Stimulated activated CD4-positive, alpha-beta T cell treated with anti-CD3 and anti-CD28 coated beads, Interleukin-1b, Interleukin-23, amount 100 ng/mL, for 4 hours (primary cell): Measurements from ENCODE around the gene SRCIN1.
"Not testable (repeated sequence)": the region's sequence is repeated elsewhere in the genome, so short reads cannot be mapped to it uniquely, and the experiment has no call there.

ENCODE experiments used
- DNase-seq, 2 donors: peaks; one replicate each; pipeline ENCODE4 v3.0.0-alpha.2; 2020; ENCODE audit warnings: low read depth in 2 of 2

SRCIN1 gene

DNA sequence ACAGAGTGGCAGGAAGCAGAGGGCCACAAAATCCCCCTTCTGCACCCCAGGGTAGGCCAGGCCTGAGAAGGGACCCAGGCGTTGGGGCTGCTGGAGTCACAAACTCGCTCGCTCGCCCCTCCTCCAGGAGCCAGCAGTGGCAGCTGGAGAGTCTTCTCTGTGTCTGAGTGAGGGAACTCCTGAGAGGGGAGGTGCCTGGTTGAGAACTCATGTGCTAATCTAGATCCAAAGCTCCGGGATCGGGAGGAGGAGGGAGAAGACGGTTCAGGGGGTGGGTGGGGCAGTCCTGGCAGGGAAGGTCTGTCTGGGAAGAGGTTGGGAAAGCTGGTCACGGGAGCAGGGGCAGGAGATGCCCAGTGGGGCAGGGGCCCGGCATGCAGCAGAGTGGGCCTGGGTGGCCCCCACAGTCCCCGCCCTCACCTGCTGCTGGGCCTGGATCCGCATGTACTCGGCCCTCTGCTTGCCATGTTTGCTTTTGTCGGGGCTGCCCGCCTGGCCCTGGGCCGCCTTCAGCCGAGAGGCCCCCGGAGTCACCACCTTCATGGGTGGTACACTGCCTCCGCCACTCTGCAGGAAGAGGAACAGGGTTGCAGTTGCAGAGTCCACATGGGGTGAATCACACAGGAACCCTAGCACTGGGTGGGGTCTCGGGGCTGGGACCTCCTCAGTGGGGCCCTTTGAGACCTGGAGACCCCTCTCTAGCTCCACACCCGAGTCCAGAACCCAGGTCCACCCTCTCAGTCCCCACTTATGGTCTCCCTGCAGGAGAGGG, 62.2 kb downstream of the SRCIN1 start:
- no peak for DNase-seq

DNA sequence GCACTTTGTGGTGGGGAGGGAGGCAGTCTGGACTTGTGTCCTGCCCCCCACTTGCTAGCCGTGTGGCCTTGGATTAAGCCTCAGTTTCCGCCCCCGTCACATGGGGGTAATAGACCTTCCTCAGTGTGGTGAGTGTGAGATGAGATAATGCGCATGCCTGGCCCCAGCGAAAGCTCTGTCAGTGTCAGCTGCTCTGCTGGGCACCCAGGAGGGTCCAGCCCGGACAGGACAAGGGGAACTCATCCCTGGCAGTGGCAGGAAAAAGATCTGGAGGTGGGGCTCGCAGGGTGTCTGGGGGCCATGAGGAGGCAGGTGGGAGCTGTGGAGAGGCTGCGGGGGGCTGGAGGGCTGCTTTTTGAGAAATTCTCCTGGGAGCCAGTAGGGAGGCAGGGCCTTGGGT, 63.5 kb downstream of the SRCIN1 start:
- DNase-seq = no peak

DNA sequence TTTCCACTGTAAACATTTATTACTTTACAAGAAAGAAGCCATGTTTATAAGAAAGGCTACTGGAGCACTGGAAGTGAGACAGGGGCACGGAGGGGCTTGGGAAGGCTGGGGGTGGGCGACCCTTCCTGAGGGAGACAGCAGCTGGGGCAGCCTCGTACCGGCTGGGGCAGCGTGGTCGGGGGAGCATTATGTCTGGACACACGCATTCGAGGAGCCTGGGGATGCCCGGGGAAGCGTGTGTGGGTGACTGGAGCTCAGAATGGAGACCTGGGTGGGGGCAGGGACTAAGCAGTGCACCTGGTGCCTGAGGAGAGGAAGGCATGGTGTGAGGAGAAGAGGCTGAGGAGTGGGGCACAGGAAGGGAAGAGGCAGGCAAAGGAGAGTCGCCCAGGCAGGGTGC, 64.5 kb downstream of the SRCIN1 start:
- no peak for DNase-seq

DNA sequence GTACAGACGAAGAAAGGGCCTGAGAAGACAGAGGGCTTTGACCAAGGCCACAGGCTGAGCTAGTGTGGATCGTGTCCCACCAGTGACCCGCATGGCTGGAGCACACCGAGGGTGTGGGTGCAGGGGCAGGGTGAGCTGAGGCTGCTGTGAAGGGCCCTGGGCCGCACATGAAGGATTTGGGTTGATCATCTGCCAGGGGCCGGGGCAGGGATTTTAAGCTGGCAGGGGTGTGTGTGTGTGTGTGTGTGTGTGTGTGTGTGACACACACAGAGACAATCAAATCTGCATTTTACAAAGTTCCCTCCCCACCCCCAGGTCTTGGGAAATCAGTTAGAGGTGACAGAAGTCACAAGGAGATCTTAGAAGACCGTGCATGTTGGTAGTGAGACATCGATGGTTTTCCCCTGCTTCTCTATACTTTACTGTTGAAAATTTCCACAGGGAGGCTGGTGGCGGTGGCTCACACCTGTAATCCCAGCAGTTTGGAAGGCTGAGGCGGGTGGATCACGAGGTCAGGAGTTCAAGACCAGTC, 65.2 kb downstream of the SRCIN1 start:
- DNase-seq = no peak

DNA sequence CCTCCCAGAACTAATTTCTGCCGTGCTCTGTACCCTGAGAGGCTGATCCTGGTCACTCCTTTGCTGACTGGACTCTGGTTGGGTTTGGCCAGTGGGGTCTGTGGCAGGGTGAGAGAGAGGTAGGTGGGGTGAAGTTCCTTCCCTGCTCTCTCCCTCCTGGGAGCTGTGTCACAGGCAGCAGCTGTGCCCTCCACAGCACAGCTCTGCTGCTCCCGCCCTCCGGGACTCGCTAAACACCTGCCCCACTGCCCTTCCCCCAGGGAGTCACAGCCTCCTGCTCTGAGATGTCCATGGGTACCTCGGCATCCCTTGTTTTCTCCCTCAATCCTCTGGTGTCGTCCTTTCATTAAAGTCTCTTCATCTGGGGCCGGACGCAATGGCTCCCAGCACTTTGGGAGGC, 66.4 kb downstream of the SRCIN1 start:
- DNase-seq = no peak

DNA sequence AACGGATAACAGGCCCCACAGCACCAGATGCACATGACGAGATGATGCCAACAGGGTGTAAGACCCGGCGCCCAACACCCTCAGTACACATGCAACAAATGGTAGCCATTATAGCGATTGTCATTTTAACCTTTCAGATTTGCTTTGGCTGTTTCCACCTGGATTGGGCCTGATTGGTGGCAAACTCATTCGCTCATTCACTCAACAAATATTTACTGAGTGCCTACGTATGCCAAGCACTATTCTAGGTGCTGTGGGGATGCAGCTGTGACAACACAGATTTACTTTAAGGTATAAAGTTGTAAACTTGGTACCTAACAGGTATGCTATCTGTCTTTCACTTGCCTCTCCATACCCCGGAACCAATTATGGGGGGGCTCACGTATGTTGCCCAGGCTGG, 66.8 kb downstream of the SRCIN1 start:
- no peak for DNase-seq

DNA sequence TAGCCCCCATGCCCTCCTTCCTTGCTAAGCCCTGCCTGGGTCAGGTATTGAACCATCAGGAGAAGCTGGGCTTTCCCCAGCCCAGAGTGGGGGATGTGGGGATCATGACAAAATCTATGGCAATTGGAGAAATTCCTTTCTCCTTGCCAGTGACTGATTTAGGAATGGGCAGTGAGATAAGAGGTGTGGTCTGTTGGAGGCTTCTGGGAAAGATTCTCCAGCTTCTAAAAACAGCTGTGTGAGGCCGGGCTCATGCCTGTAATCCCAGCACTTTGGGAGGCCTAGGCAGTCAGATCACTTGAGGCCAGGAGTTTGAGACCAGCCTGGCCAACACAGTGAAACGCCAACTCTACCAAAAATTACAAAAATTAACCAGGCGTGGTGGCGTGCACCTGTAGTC, 69.1 kb downstream of the SRCIN1 start:
- no peak for DNase-seq

DNA sequence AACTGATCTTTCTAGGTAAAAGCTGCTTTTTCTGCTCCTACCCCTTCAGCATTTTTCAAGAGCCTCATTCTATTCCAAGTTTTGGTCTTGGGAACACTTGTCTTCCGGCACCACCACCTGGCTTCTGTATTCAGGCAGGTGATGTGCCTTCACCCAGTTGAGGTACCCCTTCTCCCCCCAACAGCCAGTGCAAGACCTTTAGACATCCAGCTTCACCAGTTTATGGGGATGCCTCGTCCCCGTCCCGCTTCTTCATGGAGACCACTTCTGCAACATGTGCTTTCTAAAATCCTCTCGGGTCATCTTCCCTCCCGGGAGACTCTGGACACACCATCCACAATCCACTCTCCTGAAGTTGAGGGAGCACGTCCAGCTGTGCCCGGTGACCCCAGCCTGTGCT, 69.9 kb downstream of the SRCIN1 start:
- no peak for DNase-seq

DNA sequence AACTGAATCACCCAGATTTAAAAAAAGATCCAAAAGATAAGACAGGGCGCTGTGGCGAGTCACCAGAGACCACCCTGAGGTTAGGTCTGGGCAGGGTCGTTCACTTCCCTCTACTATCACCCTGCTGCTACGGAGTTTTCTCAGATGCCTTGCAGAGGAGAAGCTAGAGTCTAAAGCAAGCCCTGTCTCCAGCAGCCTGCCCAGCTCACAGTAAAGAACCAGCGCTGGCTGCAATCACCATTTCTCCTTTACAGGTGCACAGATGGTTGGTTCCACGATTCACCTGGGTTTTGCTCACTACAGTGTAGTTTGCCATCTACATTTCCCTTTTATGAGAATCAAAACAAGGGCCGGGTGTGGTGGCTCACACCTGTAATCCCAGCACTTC, 71.3 kb downstream of the SRCIN1 start:
- DNase-seq = no peak

DNA sequence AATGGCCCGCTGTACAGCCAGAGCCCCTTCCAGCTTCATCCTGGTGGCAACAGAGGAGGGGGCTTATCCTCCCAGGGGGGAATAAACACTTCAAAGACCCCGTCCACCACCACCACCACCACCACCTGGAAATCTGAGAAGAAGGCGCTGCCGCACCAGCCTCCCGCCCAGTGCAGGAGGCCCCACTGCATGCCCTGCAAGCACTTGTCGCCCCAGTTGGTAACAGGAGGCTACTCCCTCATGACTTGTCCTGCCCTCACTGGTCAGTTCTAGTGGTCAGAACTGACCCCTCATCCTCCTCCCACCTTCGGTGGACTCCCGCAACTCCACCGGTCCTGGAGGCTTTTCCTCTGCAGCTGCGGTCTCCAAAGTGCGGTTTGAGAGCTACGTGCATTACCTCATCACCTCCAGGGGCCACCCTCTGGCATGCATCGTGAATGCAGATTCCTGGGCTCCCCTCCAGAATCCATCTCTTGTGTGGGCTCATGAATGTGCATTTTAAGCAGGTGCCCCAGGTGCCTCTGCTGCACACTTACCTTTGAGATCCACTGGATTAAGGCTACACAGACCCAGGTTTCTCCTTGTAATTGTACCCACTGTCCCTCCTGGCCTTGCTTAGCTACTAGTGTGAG, 71.8 kb downstream of the SRCIN1 start:
- no peak for DNase-seq

DNA sequence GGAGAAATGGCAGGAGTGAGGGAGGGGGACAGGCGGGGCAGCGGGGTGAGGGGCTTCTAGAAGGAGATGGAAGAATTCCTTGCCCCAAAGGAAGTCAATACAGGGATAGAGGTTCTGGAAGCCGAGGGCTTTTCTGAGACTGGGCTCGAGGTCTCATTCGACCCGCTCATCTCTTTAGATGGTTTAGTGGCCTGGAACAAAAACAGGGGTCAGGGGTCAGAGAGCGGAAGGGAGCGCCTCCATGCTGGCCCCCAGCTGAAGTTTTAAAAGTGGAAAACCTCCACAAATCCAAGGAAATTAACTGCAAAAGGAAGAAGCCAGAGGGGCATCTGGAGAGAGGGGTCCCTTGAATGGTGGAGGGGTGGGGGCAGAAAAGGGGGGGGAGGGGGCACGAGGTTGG, 72.5 kb downstream of the SRCIN1 start:
- DNase-seq = no peak

DNA sequence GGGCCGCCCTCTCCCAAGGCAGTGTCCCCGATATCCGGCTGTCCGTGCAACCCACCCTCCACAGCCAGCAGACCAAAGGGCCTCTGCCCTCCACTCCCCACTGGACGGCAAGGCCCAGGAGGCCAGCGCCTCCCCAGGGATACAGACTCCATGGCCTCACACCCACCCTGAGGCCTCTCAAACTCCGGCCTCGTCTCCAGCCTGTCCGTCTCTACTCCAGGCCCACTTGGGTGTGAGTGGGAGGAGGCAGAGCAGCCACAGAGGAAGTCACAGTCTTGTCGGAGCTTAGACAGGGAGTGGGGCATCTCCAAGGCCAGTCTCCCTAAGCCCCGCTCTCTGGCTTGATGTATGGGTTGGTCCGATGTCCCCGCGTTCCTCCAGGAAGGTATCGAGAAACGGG, 73.3 kb downstream of the SRCIN1 start:
- no peak for DNase-seq

DNA sequence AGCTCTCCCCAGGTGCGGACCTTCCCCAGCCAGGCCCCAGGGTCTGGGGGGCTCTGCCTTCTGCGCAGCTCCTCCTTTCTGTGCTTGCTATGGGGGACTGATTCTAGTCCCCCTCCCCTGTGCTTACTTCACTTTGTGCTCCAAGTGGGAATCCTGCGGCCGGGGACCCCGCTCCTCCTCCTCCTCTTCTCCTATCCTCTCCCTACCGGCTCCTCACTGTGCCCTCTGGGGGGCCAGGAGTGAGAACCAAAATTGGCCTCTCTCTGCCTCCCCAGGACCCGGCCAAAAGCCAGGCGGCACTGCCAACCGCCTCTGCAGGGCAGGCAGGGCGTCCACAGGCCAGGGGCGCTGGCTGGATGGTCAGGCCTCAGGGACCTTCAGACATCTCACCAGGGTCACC, 74.0 kb downstream of the SRCIN1 start:
- not testable (repeated sequence) for DNase-seq

DNA sequence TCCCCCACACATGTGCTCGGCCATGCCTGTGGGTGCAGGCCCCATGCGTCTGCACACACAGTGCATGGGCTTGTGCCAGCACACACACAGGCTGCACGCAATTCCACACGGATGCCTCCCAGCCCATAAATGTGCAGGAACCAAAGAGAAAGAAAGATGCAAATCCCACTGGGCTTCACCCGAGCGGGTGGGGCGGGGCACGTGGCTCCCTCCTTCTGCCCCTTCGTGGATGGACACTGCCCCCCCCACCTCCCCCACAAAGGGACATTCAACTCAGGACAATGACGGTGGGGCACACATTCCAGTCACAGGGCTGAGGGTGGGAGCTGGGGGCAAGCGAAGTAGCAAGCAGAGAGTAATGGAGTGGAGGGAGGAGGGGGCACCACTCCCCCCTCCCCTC, 74.9 kb downstream of the SRCIN1 start:
- DNase-seq = not testable (repeated sequence)

DNA sequence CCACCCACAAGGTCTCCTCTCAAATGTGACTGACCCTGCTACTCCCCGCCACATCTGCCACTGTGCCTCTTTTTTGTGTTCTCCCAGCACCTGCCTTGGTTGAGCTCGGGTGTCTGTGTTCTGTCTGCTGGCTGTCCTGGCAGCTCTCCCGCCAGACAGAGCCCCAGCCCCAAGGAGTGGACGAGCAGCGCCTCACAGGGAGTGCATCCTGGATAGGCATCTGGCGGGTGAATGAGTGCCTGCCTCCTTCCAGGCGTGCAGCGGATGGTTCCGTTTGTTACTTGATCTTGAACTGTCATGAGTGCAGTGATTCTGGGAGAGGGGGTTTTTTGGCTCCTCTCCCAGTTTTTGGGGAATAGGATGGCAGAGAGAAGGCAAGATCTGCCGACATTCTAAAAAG, 77.6 kb downstream of the SRCIN1 start:
- DNase-seq = not testable (repeated sequence)

DNA sequence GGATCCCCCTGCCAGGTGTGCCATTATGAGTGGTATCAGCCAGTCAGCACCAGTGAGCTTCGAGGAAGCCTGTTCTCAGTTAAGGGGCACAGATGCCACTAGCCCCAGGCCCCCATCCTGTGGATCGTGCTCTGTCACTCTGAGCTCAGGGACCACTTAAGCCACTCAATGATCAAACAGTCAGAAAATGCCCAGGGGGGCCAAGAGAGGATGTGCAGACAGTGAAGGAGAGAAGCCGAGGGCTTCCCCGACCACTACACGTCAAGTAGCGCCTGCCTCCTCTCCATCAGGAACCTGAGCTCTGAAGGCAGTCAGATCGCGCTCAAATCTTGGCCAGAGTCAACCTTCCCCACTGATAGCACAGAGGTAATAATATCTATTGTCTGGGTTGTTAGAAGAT, 79.2 kb downstream of the SRCIN1 start:
- not testable (repeated sequence) for DNase-seq

DNA sequence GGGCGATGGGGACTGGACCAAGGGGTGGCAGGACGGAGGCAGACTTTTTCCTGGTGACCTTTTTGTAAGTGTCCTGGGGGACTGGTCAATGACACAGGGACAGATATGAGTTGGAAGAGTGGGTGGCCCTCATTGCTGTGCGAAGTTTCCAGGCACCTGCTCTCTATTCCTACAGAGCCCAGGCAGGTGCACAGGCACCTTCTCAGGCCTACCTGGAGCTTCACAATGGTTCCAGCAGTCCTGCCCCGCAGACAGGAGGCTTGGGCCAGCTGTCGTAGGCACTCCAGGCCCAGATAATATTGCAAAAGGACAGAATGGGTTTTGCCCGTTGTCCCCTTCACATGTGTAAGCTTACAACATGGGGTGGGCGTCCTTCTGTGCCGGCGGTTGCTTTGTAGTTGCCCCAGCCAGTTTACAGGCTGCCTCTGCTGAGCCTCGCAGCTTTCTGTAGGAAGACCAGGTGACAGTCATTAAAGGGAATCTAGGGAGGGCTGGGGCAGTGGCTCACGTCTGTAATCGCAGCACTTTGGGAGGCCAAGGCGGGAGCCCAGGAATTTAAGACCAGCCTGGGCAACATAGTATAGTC, 93.2 kb downstream of the SRCIN1 start:
- DNase-seq = no peak

DNA sequence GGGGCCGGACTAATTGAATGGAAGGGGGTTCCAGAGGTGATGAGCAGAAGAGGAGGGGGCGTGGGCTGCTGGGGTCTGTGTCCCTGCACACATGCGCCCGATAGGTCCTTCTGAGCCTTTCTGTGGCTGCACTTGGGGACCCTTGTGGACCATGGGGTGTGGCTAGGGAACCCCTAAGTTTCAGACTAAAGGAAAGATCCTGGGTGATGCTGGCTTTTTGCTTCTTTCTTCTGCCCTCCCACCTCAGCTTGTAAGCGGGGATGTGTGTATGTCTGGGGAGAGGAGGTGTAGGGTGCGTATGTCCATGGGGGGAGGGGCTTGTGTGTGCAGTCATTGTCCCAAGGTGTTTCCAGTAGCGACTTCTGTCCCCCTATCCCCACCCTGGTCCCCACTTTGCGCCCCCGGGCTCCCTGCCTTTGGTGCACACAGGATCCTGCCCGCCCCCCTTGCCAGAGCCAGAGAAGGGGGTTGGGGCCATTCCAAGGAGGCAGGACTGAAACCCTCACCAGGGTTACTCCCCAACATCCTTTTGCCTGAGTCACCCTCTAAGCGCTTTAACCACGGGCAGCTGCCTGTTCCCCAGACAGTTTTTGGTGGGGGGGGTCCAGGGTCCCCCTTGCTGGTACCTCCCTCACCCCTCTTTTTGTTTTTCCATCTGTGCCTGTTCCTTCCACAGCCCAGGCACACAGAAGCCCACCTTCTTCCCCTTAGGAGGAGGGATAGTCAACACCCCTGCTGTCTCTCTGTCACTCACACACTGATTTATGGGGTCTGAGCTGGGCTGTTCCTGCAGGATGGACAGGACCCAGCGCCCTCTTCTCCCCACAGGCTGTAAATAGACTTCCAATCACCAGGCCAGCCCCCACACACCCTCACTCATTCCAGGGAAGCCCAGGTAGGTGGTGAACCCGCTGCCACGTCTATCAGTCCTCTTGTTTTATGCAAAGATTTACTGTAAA, 94.3 kb downstream of the SRCIN1 start:
- DNase-seq = no peak

DNA sequence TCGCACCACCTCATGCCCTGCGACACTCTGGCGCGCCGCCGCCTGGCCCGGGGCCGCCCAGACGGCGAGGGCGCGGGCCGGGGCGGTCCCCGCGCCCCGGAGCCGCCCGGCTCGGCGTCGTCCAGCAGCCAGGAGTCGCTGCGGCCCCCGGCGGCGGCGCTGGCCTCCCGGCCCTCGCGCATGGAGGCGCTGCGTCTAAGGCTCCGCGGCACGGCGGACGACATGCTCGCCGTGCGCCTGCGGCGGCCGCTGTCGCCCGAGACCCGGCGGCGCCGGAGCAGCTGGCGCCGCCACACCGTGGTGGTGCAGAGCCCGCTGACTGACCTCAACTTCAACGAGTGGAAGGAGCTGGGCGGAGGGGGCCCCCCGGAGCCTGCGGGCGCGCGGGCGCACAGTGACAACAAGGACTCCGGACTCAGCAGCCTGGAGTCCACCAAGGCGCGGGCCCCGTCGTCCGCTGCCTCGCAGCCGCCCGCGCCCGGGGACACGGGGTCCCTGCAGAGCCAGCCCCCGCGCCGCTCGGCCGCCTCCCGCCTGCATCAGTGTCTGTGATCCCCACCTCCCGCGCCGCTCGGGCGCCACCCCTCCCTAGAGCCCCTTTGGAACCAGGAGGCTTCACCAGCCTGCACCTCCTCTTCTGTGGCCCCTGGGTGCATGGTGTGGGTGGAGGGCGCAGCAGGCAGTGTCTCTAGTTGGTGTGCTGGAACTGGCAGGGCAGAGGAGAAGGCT, 95.2 kb downstream of the SRCIN1 start:
- DNase-seq = no peak

DNA sequence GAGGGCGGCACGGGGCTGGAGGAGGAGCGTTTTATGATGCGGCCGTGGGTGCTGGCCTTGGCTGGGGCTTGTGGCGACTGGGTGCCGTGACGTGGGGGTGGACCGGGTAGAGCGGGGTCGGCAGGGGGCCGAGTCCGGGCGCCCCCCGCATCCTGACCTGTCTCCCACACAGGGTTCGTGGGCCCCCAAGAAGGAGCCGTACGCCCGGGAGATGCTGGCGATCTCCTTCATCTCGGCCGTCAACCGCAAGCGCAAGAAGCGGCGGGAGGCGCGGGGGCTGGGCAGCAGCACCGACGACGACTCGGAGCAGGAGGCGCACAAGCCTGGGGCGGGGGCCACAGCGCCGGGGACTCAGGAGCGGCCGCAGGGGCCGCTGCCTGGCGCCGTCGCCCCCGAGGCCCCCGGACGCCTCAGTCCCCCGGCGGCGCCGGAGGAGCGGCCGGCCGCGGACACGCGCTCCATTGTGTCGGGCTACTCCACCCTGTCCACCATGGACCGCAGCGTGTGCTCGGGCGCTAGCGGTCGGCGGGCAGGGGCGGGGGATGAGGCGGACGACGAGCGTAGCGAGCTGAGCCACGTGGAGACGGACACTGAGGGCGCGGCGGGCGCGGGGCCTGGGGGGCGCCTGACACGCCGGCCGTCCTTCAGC, 95.9 kb downstream of the SRCIN1 start:
- DNase-seq = no peak
